HepG2 (cell line): Measurements from ENCODE around the gene C7orf57. TPM values are rescaled to one million over a fixed set of nuclear protein-coding genes. Genes with fewer than 3 reads are reported as not detected.
A peak's percentile ranks its signal among the peaks of the same experiment; 100 is the strongest.

Experiments used
- HOXA9 ChIP-seq: sonication (generic); formaldehyde crosslinking; IDR thresholded peaks from 2 replicates; pipeline ENCODE4 v1.8.1; 2022; ENCODE audit warnings: missing genetic modification reagents, mild to moderate bottlenecking, moderate library complexity, borderline replicate concordance
- PREB ChIP-seq: sonication (generic); formaldehyde crosslinking; IDR thresholded peaks from 2 replicates; pipeline ENCODE4 v1.4.0; 2020; ENCODE audit warnings: missing genetic modification reagents
- SATB2 ChIP-seq: sonication (generic); formaldehyde crosslinking; IDR thresholded peaks from 2 replicates; pipeline ENCODE4 v1.5.0; 2020; ENCODE audit warnings: missing genetic modification reagents
- SETDB1 ChIP-seq: sonication (generic); formaldehyde crosslinking; IDR thresholded peaks from 2 replicates; pipeline ENCODE4 v1.5.1; 2020; ENCODE audit warnings: missing genetic modification reagents, mild to moderate bottlenecking, borderline replicate concordance
- SNRNP70 ChIP-seq: fragments of 200-400 bp; formaldehyde crosslinking; IDR thresholded peaks from 2 replicates; pipeline ENCODE4 v1.6.1; 2017; ENCODE audit warnings: mild to moderate bottlenecking, low read depth, low read length, moderate library complexity
- THYN1 ChIP-seq: sonication (generic); formaldehyde crosslinking; IDR thresholded peaks from 2 replicates; pipeline ENCODE4 v1.8.1; 2023; ENCODE audit warnings: low read depth, mild to moderate bottlenecking, moderate library complexity, missing genetic modification reagents, borderline replicate concordance
- ZBTB25 ChIP-seq: IDR thresholded peaks from 2 replicates; pipeline ENCODE4 v1.6.1; 2018; ENCODE audit warnings: missing genetic modification reagents
- ZNF326 ChIP-seq: sonication (generic); formaldehyde crosslinking; IDR thresholded peaks from 2 replicates; pipeline ENCODE4 v1.4.0; 2020; ENCODE audit warnings: missing genetic modification reagents, borderline replicate concordance
- ZNF567 ChIP-seq: sonication (generic); formaldehyde crosslinking; IDR thresholded peaks from 2 replicates; pipeline ENCODE4 v1.8.1; 2023; ENCODE audit warnings: mild to moderate bottlenecking, missing genetic modification reagents, borderline replicate concordance
- ZNF569 ChIP-seq: sonication (generic); formaldehyde crosslinking; IDR thresholded peaks from 2 replicates; pipeline ENCODE4 v1.5.0; 2020; ENCODE audit warnings: mild to moderate bottlenecking, missing genetic modification reagents, moderate library complexity, borderline replicate concordance
- ZNF781 ChIP-seq: sonication (generic); formaldehyde crosslinking; IDR thresholded peaks from 2 replicates; pipeline ENCODE4 v1.5.1; 2020; ENCODE audit warnings: borderline replicate concordance, mild to moderate bottlenecking, missing genetic modification reagents; ENCODE audit errors: not compliant biosample characterization
- polyA plus RNA-seq, 8 experiments: library from polyadenylated mRNA; depleted of rRNA in 3 of 8; stranded (reverse) in 7 of 8; unstranded in 1 of 8; fragments of >200 nt; fragmentation: Illumina TruSeq in 4 of 8; extraction: Trizol in 4 of 8; gene quantifications; 2 replicates each; pipeline versions ENCODE4 v1.2.1 to v1.2.3, GENCODE V29; 2011 to 2016; ENCODE audit warnings: low read depth in 4 of 8, missing spikeins in 1 of 8, mixed read lengths in 1 of 8; ENCODE audit not compliant: insufficient read depth in 1 of 8
- total RNA-seq, 5 experiments: library from RNA; depleted of rRNA; stranded (reverse); fragments of >200 nt; fragmentation: Illumina TruSeq; extraction: Trizol; gene quantifications; 2 replicates each; pipeline ENCODE4 v1.2.3, GENCODE V29; 2016; ENCODE audit warnings: low read depth in 1 of 5
- TF ChIP-seq, protein P1 (sequence below): sonication (generic); formaldehyde crosslinking; IDR thresholded peaks from 2 replicates; pipeline ENCODE4 v1.5.0; 2020; ENCODE audit warnings: mild to moderate bottlenecking, low read depth, missing genetic modification reagents, borderline replicate concordance
- TF ChIP-seq, protein P2 (sequence below): sonication (generic); formaldehyde crosslinking; IDR thresholded peaks from 2 replicates; pipeline ENCODE4 v1.5.0; 2020; ENCODE audit warnings: missing genetic modification reagents, mild to moderate bottlenecking, borderline replicate concordance
- TF ChIP-seq, protein P3 (sequence below), 2 experiments: sonication (generic) in 1 of 2; formaldehyde crosslinking in 1 of 2; IDR thresholded peaks; 2 replicates each; pipeline versions ENCODE4 v1.6.1 to v1.9.0; 2014 to 2022; ENCODE audit warnings: antibody characterized with exemption in 1 of 2, borderline replicate concordance in 1 of 2, inconsistent platforms in 1 of 2, low read depth in 1 of 2, missing genetic modification reagents in 1 of 2
- TF ChIP-seq, protein P4 (sequence below): sonication (generic); formaldehyde crosslinking; IDR thresholded peaks from 2 replicates; pipeline ENCODE4 v1.5.0; 2020; ENCODE audit warnings: missing genetic modification reagents

C7orf57 gene
- total and polyA plus RNA-seq, 2 of the 13 experiments (the other 11 are each of a cell fraction or from before 2014, with no cell fraction given), result not detected

GRCh38 chr7:48089046-48090003, 54.0 kb downstream of the C7orf57 start, which contains the start of gene UPP1 (continued):
- TF ChIP-seq SNRNP70, result no peak
- TF ChIP-seq, protein P1, sequence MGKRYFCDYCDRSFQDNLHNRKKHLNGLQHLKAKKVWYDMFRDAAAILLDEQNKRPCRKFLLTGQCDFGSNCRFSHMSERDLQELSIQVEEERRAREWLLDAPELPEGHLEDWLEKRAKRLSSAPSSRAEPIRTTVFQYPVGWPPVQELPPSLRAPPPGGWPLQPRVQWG (CRISPR knock-in tag), result no peak
- no peak for TF ChIP-seq HOXA9 (CRISPR knock-in tag)
- no peak for TF ChIP-seq ZNF326 (CRISPR knock-in tag)
- no peak for TF ChIP-seq ZNF567
- no peak for TF ChIP-seq ZNF569 (CRISPR knock-in tag)
- TF ChIP-seq ZBTB25 (CRISPR knock-in tag), result no peak; the same call in 1 of the 2 replicates
- TF ChIP-seq SATB2 (CRISPR knock-in tag), result peak; percentile 64; the same call in 1 of the 2 replicates
- TF ChIP-seq, protein P2, sequence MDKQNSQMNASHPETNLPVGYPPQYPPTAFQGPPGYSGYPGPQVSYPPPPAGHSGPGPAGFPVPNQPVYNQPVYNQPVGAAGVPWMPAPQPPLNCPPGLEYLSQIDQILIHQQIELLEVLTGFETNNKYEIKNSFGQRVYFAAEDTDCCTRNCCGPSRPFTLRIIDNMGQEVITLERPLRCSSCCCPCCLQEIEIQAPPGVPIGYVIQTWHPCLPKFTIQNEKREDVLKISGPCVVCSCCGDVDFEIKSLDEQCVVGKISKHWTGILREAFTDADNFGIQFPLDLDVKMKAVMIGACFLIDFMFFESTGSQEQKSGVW (CRISPR knock-in tag), result no peak
- no peak for TF ChIP-seq SETDB1 (CRISPR knock-in tag)
- no peak for TF ChIP-seq THYN1 (CRISPR knock-in tag)
- TF ChIP-seq, protein P3, sequence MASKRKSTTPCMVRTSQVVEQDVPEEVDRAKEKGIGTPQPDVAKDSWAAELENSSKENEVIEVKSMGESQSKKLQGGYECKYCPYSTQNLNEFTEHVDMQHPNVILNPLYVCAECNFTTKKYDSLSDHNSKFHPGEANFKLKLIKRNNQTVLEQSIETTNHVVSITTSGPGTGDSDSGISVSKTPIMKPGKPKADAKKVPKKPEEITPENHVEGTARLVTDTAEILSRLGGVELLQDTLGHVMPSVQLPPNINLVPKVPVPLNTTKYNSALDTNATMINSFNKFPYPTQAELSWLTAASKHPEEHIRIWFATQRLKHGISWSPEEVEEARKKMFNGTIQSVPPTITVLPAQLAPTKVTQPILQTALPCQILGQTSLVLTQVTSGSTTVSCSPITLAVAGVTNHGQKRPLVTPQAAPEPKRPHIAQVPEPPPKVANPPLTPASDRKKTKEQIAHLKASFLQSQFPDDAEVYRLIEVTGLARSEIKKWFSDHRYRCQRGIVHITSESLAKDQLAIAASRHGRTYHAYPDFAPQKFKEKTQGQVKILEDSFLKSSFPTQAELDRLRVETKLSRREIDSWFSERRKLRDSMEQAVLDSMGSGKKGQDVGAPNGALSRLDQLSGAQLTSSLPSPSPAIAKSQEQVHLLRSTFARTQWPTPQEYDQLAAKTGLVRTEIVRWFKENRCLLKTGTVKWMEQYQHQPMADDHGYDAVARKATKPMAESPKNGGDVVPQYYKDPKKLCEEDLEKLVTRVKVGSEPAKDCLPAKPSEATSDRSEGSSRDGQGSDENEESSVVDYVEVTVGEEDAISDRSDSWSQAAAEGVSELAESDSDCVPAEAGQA (IDR thresholded peaks at IDR 0.05; ENCODE audit: low read depth), result no peak
- TF ChIP-seq, protein P3 (CRISPR knock-in tag; IDR thresholded peaks at IDR 0.05; ENCODE audit: borderline replicate concordance), result no peak
- TF ChIP-seq, protein P4, sequence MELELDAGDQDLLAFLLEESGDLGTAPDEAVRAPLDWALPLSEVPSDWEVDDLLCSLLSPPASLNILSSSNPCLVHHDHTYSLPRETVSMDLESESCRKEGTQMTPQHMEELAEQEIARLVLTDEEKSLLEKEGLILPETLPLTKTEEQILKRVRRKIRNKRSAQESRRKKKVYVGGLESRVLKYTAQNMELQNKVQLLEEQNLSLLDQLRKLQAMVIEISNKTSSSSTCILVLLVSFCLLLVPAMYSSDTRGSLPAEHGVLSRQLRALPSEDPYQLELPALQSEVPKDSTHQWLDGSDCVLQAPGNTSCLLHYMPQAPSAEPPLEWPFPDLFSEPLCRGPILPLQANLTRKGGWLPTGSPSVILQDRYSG (CRISPR knock-in tag), result no peak
- peak; percentile 89; the same call in 1 of the 2 replicates for TF ChIP-seq PREB (CRISPR knock-in tag)
- no peak for TF ChIP-seq ZNF781 (CRISPR knock-in tag)
